ENCODE measurements around the gene TAS2R16. TPM values are rescaled to one million over a fixed set of nuclear protein-coding genes. Genes with fewer than 3 reads are reported as not detected.

TAS2R16 gene
- total RNA-seq, 1 donor from 2014 or later: not detected

GRCh38 chr7:122989577-122989976, 5.9 kb downstream of the TAS2R16 start:
- no peaks in the 10 kb centered on the region for H3K9me3 Mint-ChIP-seq
- DNase-seq (ENCODE audit: low spot score in 2 of 2, unreplicated experiment in 2 of 2): no peak
- TF ChIP-seq, protein P1, sequence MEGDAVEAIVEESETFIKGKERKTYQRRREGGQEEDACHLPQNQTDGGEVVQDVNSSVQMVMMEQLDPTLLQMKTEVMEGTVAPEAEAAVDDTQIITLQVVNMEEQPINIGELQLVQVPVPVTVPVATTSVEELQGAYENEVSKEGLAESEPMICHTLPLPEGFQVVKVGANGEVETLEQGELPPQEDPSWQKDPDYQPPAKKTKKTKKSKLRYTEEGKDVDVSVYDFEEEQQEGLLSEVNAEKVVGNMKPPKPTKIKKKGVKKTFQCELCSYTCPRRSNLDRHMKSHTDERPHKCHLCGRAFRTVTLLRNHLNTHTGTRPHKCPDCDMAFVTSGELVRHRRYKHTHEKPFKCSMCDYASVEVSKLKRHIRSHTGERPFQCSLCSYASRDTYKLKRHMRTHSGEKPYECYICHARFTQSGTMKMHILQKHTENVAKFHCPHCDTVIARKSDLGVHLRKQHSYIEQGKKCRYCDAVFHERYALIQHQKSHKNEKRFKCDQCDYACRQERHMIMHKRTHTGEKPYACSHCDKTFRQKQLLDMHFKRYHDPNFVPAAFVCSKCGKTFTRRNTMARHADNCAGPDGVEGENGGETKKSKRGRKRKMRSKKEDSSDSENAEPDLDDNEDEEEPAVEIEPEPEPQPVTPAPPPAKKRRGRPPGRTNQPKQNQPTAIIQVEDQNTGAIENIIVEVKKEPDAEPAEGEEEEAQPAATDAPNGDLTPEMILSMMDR (IDR thresholded peaks at IDR 0.05; ENCODE audit: unreplicated experiment): no peak
- no peaks in the 10 kb centered on the region for H3K36me3 Mint-ChIP-seq
- H3K27me3 Mint-ChIP-seq (ENCODE audit: low read depth): no peaks in the 10 kb centered on the region
- no peak overlapping the region for H3K4me3 Mint-ChIP-seq
- no peak overlapping the region for H3K27ac Mint-ChIP-seq
- H3K4me1 Mint-ChIP-seq: no peaks in the 10 kb centered on the region

- no peak for DNase-seq (ENCODE audit: low spot score in 2 of 2, unreplicated experiment in 2 of 2)
- no peak overlapping the region for H3K4me3 Mint-ChIP-seq
- no peaks in the 10 kb centered on the region for H3K36me3 Mint-ChIP-seq
- no peaks in the 10 kb centered on the region for H3K27me3 Mint-ChIP-seq (ENCODE audit: low read depth)
- TF ChIP-seq, protein P1 (IDR thresholded peaks at IDR 0.05; ENCODE audit: unreplicated experiment): no peak
- H3K27ac Mint-ChIP-seq: no peak overlapping the region
- H3K4me1 Mint-ChIP-seq: no peaks in the 10 kb centered on the region
- H3K9me3 Mint-ChIP-seq: no peaks in the 10 kb centered on the region
These were observed 6.5 kb downstream of the TAS2R16 start for GRCh38 chr7:122989041-122989440.

DNA sequence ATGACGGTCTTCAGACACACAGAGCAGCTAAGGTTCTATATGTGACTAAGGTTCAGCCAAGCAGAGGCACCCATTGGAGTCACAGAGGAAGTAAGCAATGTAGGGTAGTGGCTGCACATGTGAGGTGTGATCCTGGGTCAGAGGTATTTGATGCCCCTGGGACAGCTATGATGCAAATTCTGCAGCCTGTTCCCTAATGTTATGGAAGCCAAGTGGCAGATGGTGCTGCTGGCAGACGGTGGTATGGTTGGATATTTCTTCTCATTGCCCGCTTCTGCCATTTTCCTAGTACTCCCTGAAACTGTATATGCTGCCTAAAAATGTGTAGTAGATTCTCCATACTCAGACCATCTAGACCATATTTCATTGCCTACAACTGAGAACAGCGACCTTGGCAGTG, 7.2 kb downstream of the TAS2R16 start:
- H3K4me1 Mint-ChIP-seq: no peaks in the 10 kb centered on the region
- H3K9me3 Mint-ChIP-seq: no peaks in the 10 kb centered on the region
- no peak overlapping the region for H3K27ac Mint-ChIP-seq
- H3K4me3 Mint-ChIP-seq: no peak overlapping the region
- H3K36me3 Mint-ChIP-seq: no peaks in the 10 kb centered on the region
- H3K27me3 Mint-ChIP-seq (ENCODE audit: low read depth): no peaks in the 10 kb centered on the region
- DNase-seq (ENCODE audit: low spot score in 2 of 2, unreplicated experiment in 2 of 2): no peak
- TF ChIP-seq, protein P1 (IDR thresholded peaks at IDR 0.05; ENCODE audit: unreplicated experiment): no peak

- Mint-ChIP-seq H3K4me3 (no peak overlapping the region), H3K36me3 (no peaks in the 10 kb centered on the region), H3K9me3 (no peaks in the 10 kb centered on the region), H3K27ac (no peak overlapping the region), H3K27me3 (ENCODE audit: low read depth) (no peaks in the 10 kb centered on the region), H3K4me1 (no peaks in the 10 kb centered on the region)
- DNase-seq (ENCODE audit: low spot score in 2 of 2, unreplicated experiment in 2 of 2): no peak
- TF ChIP-seq, protein P1 (IDR thresholded peaks at IDR 0.05; ENCODE audit: unreplicated experiment): no peak
These were observed 8.0 kb downstream of the TAS2R16 start for GRCh38 chr7:122987463-122987862.

- DNase-seq (ENCODE audit: low spot score in 2 of 2, unreplicated experiment in 2 of 2): no peak
- Mint-ChIP-seq H3K9me3 (no peaks in the 10 kb centered on the region), H3K27me3 (ENCODE audit: low read depth) (no peaks in the 10 kb centered on the region), H3K27ac (no peak overlapping the region), H3K36me3 (no peaks in the 10 kb centered on the region), H3K4me3 (no peak overlapping the region), H3K4me1 (no peaks in the 10 kb centered on the region)
- TF ChIP-seq, protein P1 (IDR thresholded peaks at IDR 0.05; ENCODE audit: unreplicated experiment): no peak
These were observed 11.5 kb downstream of the TAS2R16 start for GRCh38 chr7:122984021-122984420.

DNA sequence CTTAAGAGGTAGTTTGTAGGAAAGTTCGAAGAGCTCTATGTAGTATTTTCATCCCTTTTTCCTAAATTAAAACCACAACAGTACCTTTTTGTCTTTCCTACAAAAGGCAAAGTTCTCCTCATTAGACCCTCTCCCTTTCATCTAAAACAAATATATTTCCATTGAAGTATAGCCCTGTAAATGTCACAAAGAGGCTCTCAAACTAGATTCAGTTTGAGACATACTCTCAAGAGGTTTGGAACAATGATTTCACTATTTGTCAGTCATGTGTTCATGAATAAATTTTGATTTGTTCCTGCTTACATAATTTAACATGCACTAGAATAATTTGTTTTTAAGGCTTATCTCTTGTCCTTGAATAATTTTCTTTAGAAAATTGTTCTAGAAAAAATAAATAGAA, 12.2 kb downstream of the TAS2R16 start:
- H3K36me3 Mint-ChIP-seq: no peaks in the 10 kb centered on the region

More for the DNA sequence above, 12.2 kb downstream of the TAS2R16 start:
- H3K4me1 Mint-ChIP-seq: no peaks in the 10 kb centered on the region
- no peak overlapping the region for H3K27ac Mint-ChIP-seq
- DNase-seq (ENCODE audit: low spot score in 2 of 2, unreplicated experiment in 2 of 2): no peak
- TF ChIP-seq, protein P1 (IDR thresholded peaks at IDR 0.05; ENCODE audit: unreplicated experiment): no peak
- H3K9me3 Mint-ChIP-seq: no peaks in the 10 kb centered on the region
- H3K27me3 Mint-ChIP-seq (ENCODE audit: low read depth): no peaks in the 10 kb centered on the region
- no peak overlapping the region for H3K4me3 Mint-ChIP-seq
